HG02642 (cell line): Measurements from ENCODE around the gene REV3L.
"Not testable (repeated sequence)": the region's sequence is repeated elsewhere in the genome, so short reads cannot be mapped to it uniquely, and the experiment has no call there.

ENCODE experiments used
- ATAC-seq: cut with Tn5 transposase; IDR thresholded peaks from one replicate; pipeline ENCODE4 v1.9.1; 2021; ENCODE audit warnings: mild to moderate bottlenecking; ENCODE audit not compliant: unreplicated experiment, poor library complexity

Gene REV3L

GRCh38 chr6:111482959-111483735 lies at the start of gene REV3L:
REV3L (minus strand) TSS chr6:111483218; CDS start chr6:111482888, 330 bp downstream.
- peak; percentile 40 for ATAC-seq

- ATAC-seq: no peak
Measured at GRCh38 chr6:111531185-111531584, 48.2 kb upstream of the REV3L start.

GRCh38 chr6:111530667-111531066 lies 47.6 kb upstream of the REV3L start:
- no peak for ATAC-seq

GRCh38 chr6:111530218-111530617 lies 47.2 kb upstream of the REV3L start:
- no peak for ATAC-seq

- ATAC-seq: no peak
Measured at GRCh38 chr6:111527367-111527766, 44.3 kb upstream of the REV3L start.

- ATAC-seq: no peak
Measured at GRCh38 chr6:111524735-111525134, 41.7 kb upstream of the REV3L start.

- no peak for ATAC-seq
Measured at GRCh38 chr6:111524252-111524651, 41.2 kb upstream of the REV3L start.

GRCh38 chr6:111523484-111524167 lies 40.6 kb upstream of the REV3L start:
- ATAC-seq: no peak

GRCh38 chr6:111522393-111523020 lies 39.5 kb upstream of the REV3L start:
- ATAC-seq: no peak

- ATAC-seq: no peak
Measured at GRCh38 chr6:111521497-111522270, 38.7 kb upstream of the REV3L start.

GRCh38 chr6:111520524-111520923 lies 37.5 kb upstream of the REV3L start:
- no peak for ATAC-seq

GRCh38 chr6:111517965-111518364 lies 34.9 kb upstream of the REV3L start:
- no peak for ATAC-seq

GRCh38 chr6:111515259-111515658 lies 32.2 kb upstream of the REV3L start:
- no peak for ATAC-seq

GRCh38 chr6:111514531-111514930 lies 31.5 kb upstream of the REV3L start:
- ATAC-seq: not testable (repeated sequence)

- not testable (repeated sequence) for ATAC-seq
Measured at GRCh38 chr6:111507219-111507618, 24.2 kb upstream of the REV3L start.

GRCh38 chr6:111505498-111505897 lies 22.5 kb upstream of the REV3L start:
- ATAC-seq: not testable (repeated sequence)

- ATAC-seq: no peak
Measured at GRCh38 chr6:111503660-111504059, 20.6 kb upstream of the REV3L start.

GRCh38 chr6:111503194-111503593 lies 20.2 kb upstream of the REV3L start:
- no peak for ATAC-seq

GRCh38 chr6:111502154-111502553 lies 19.1 kb upstream of the REV3L start:
- ATAC-seq: no peak

- no peak for ATAC-seq
Measured at GRCh38 chr6:111499269-111499793, 16.3 kb upstream of the REV3L start.
